Pancreas (tissue), 10 donors: Measurements from ENCODE around the gene ZNF841. TPM values are rescaled to one million over a fixed set of nuclear protein-coding genes. Genes with fewer than 3 reads are reported as not detected.
"Not testable (repeated sequence)": the region's sequence is repeated elsewhere in the genome, so short reads cannot be mapped to it uniquely, and the experiment has no call there.

Experiments
- ATAC-seq, 4 donors: fragments of 200-7000 bp; cut with Tn5 transposase; one replicate each; pipeline versions ENCODE4 v1.8.0 to v1.9.1; 2020; ENCODE audit warnings: mild to moderate bottlenecking in 4 of 4, moderate library complexity in 4 of 4
- DNase-seq, 6 donors: peaks; one replicate each; pipeline ENCODE4 v3.0.0-alpha.2; 2020
- FAIRE-seq: peaks from 2 replicates; lab custom pipeline; 2012; peaks lifted over from hg19 to GRCh38; lab: Jason Lieb, UNC
- H3K27ac ChIP-seq, 4 donors: fragments of 200-600 bp; sonication (generic); 1 replicate in 3 of 4; 2 replicates in 1 of 4; pipeline versions ENCODE4 v1.5.0 to v1.8.0; 2020
- H3K27me3 ChIP-seq, 4 donors: fragments of 200-600 bp; one replicate each; pipeline ENCODE4 v1.8.0; 2021
- H3K36me3 ChIP-seq, 3 donors: fragments of 200-600 bp; sonication (generic) in 1 of 3; one replicate each; pipeline versions ENCODE4 v1.5.0 to v1.8.0; 2020 to 2021
- H3K4me1 ChIP-seq, 3 donors: fragments of 200-600 bp; one replicate each; pipeline ENCODE4 v1.8.0; 2021
- H3K4me3 ChIP-seq, 4 donors: fragments of 200-600 bp; sonication (generic) in 2 of 4; one replicate each; pipeline versions ENCODE4 v1.5.0 to v1.8.0; 2020 to 2021
- H3K9me3 ChIP-seq, 4 donors: fragments of 200-600 bp; one replicate each; pipeline ENCODE4 v1.8.0; 2021
- CTCF ChIP-seq, 4 donors: fragments of 200-600 bp; sonication (generic) in 3 of 4; IDR thresholded peaks; one replicate each; pipeline versions ENCODE4 v1.5.0 to v1.8.0; 2021; ENCODE audit warnings: antibody characterized with exemption in 4 of 4
- WGBS, 2 donors: extraction: QIAGEN DNeasy Blood & Tissue Kit; methylation state at CpG; one replicate each; pipeline ENCODE4 v1.1.7; 2013; 5-methylcytosine and 5-hydroxymethylcytosine counted together
- intact Hi-C, 3 donors: fragments of 100-400 bp; cut with DNase I; formaldehyde crosslinking; loops; one replicate each; pipeline versions ENCODE4 v1.11.1 to v1.14.2; 2022
- polyA plus RNA-seq, 2 donors: library from polyadenylated mRNA; stranded (reverse); fragments of 200-250 nt; gene quantifications; one replicate each; pipeline ENCODE4 v1.2.3, GENCODE V29; 2013
- total RNA-seq, 6 donors: library from RNA; stranded (reverse); fragmentation: NEBNext Ultra II Directional in 4 of 6; extraction: Animal tissue kit (Norgen Biotek cat#: 25700) in 4 of 6; gene quantifications; one replicate each; pipeline versions ENCODE4 v1.2.1 to v1.2.4, GENCODE V29; 2021 to 2023
- donor health status: healthy with polysubstance abuse.
- donor health status: DM: no; HTN: no; CAD: no; lungs with moderate emphysema.
- donor health status: DM: no; HTN: no; CAD: no.
- donor health status: control.
- donor health status: control.
- donor health status: Bipolar disorder and iron deficiency.
- donor health status: DM: yes; HTN: yes; CAD: no.
- donor health status: DM: no; HTN: no; CAD: no.
- donor health status: DM: no; HTN: no; CAD: no.
- donor health status: DM: yes; HTN: yes; CAD: no.

Gene ZNF841
- total and polyA plus RNA-seq, 8 donors, result 7.6 to 20.2 (median 12.3) TPM

DNA sequence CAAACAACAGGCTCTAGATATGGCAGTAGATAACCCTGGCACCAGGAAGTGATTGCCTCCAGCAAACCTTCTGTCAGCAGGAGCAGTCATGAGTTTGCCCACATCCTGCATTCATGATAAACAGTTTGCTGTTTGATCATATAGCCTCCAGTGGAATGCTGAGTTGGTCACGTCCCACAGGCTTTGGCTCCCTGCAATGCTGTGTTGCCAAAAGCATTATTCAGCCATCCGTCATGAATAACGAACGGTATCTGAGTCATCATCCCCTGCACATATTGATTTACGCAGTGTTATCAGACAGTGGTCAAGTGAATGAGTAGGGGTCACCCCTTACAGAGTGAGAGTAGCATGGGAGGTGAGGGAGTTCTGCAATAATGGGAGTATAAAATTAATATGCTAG is 25.1 kb downstream of the ZNF841 start:
- FAIRE-seq, result no peak
- intact Hi-C loops, result no loop called here
- Histone ChIP-seq H3K27ac (no peak overlapping the region), H3K9me3 (peaks cover 3 to 21% (median 12%) of the 10 kb centered on the region in 4 donors), H3K4me1 (no peaks in the 10 kb centered on the region), H3K36me3 (peaks cover 27 to 88% (median 48%) of the 10 kb centered on the region in 3 donors), H3K27me3 (no peaks in the 10 kb centered on the region), H3K4me3 (no peak overlapping the region)
- no peak for TF ChIP-seq CTCF (IDR thresholded peaks at IDR 0.05)
- DNase-seq, result no peak
- no peak for ATAC-seq
- 97% methylated on average over 5 of the region's 5 CpGs for WGBS, 2 donors

DNA sequence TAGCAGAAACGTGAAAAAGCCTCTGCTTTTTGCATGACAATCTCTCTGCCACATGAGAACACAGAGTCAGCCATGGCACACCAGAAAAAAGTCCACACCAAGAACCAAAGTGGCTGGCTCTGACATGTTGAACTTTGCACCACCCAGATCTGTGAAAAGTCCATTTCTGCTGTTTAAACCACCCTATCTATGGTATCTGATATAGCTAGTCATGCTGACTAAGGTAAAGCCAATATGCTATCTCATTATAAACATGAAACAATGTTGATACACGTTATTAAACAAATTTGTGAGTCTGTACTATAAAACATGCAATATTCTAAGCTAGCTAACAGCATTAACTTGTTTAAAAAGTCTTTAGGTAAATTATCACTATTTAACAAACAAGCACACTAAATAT is 25.9 kb downstream of the ZNF841 start:
- no peak for FAIRE-seq
- Histone ChIP-seq H3K4me3 (no peak overlapping the region), H3K9me3 (peaks cover 3 to 27% (median 14%) of the 10 kb centered on the region in 4 donors), H3K27me3 (no peaks in the 10 kb centered on the region), H3K36me3 (peaks cover 23 to 79% (median 40%) of the 10 kb centered on the region in 3 donors), H3K4me1 (no peaks in the 10 kb centered on the region), H3K27ac (no peak overlapping the region)
- TF ChIP-seq CTCF (IDR thresholded peaks at IDR 0.05), result no peak
- WGBS, 2 donors, result 71 to 81% methylated on average over 2 of the region's 2 CpGs
- no peak for ATAC-seq
- DNase-seq, result no peak
- intact Hi-C loops, result no loop called here

DNA sequence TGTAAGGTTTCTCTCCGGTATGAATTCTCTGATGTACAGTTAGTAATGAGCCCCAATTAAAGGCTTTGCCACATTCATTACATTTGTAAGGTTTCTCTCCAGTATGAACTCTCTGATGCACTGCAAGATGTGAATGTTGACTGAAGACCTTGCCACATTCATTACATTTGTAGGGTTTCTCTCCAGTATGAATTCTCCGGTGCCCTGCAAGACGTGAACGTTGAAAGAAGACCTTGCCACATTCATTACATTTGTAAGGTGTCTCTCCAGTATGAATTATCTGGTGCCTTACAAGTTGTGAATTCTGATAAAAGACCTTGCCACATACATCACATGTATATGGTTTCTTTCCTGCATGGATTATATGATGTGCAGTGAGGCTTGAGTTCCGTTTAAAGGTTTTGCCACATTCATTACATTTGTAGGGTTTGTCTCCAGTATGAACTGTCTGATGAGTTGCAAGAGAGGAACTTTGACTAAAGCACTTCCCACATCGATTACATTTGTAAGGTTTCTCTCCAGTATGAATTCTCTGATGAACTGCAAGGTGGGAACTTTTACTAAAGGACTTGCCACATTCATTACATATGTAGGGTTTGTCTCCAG is 29.2 kb downstream of the ZNF841 start:
- no peak for DNase-seq
- no peak for ATAC-seq
- Histone ChIP-seq H3K4me3 (no peak overlapping the region), H3K27me3 (no peaks in the 10 kb centered on the region), H3K4me1 (no peaks in the 10 kb centered on the region), H3K9me3 (peaks cover 3 to 39% (median 15%) of the 10 kb centered on the region in 4 donors), H3K27ac (no peak overlapping the region), H3K36me3 (peaks cover 23 to 63% (median 28%) of the 10 kb centered on the region in 3 donors)
- intact Hi-C loops, result no loop called here
- FAIRE-seq, result no peak
- WGBS, 2 donors, result 97 to 98% methylated on average over 6 of the region's 6 CpGs
- TF ChIP-seq CTCF (IDR thresholded peaks at IDR 0.05), result no peak

GRCh38 chr19:52065399-52065798 is 30.2 kb downstream of the ZNF841 start:
- DNase-seq, result no peak
- no peaks in the 10 kb centered on the region for H3K4me1 ChIP-seq
- 99% methylated on average over 6 of the region's 6 CpGs for WGBS, 2 donors
- peaks cover 3 to 39% (median 15%) of the 10 kb centered on the region in 4 donors for H3K9me3 ChIP-seq
- no peak for TF ChIP-seq CTCF (IDR thresholded peaks at IDR 0.05)
- intact Hi-C loops, result no loop called here
- no peak for FAIRE-seq
- H3K27ac ChIP-seq, result no peak overlapping the region
- H3K27me3 ChIP-seq, result no peaks in the 10 kb centered on the region
- no peak for ATAC-seq
- H3K36me3 ChIP-seq, result peaks cover 19 to 54% (median 23%) of the 10 kb centered on the region in 3 donors
- no peak overlapping the region for H3K4me3 ChIP-seq

- H3K4me1 ChIP-seq, FAIRE-seq, DNase-seq, intact Hi-C loops, H3K4me3 ChIP-seq, ATAC-seq, H3K36me3 ChIP-seq, H3K27me3 ChIP-seq, H3K9me3 ChIP-seq, H3K27ac ChIP-seq: not testable (repeated sequence)
- WGBS, 2 donors, result 97 to 99% methylated on average over 3 of the region's 3 CpGs
Observed at GRCh38 chr19:52056480-52056879, 39.1 kb downstream of the ZNF841 start.

GRCh38 chr19:52051736-52052135 is 43.8 kb downstream of the ZNF841 start:
- ATAC-seq, H3K4me1 ChIP-seq, H3K36me3 ChIP-seq, FAIRE-seq, H3K27me3 ChIP-seq, DNase-seq, H3K9me3 ChIP-seq, intact Hi-C loops, H3K27ac ChIP-seq, H3K4me3 ChIP-seq: not testable (repeated sequence)
- WGBS, 2 donors, result 82 to 85% methylated on average over 1 of the region's 1 CpG
